ENCODE results near the gene ETS2. TPM values are rescaled to one million over a fixed set of nuclear protein-coding genes. Genes with fewer than 3 reads are reported as not detected.

The ETS2 gene
- total RNA-seq, 3 donors from 2014 or later (not counting 1 experiment from before 2014, with no cell fraction given), result 10.6 to 36.9 (median 18.5) TPM

GRCh38 chr21:38857152-38857825, 51.6 kb downstream of the ETS2 start:
- TF ChIP-seq CTCF (IDR thresholded peaks at IDR 0.05), result no peak
- Histone ChIP-seq H3K27me3 (ENCODE audit: control insufficient read depth, insufficient read depth, low read length) (no peaks in the 10 kb centered on the region), H3K27ac (ENCODE audit: low read length) (no peak overlapping the region), H3K9me3 (ENCODE audit: control insufficient read depth, insufficient read depth, low read length) (no peaks in the 10 kb centered on the region), H3K4me3 (ENCODE audit: low read length) (no peak overlapping the region), H3K4me1 (ENCODE audit: control insufficient read depth, insufficient read depth, low read length) (peaks cover 6% of the 10 kb centered on the region), H3K36me3 (ENCODE audit: control insufficient read depth, insufficient read depth, low read length) (no peaks in the 10 kb centered on the region)
- Mint-ChIP-seq H3K36me3 (no peaks in the 10 kb centered on the region), H3K9me3 (no peaks in the 10 kb centered on the region), H3K4me3 (no peak overlapping the region), H3K27me3 (ENCODE audit: low read depth in 2 of 2) (peaks cover 26 to 49% of the 10 kb centered on the region in 2 donors), H3K27ac (no peak overlapping the region), H3K4me1 (no peaks in the 10 kb centered on the region)
- DNase-seq (no peak), ATAC-seq (no peak)
- WGBS (ENCODE audit: insufficient coverage), result 87% methylated on average over 8 of the region's 8 CpGs
- intact Hi-C loops (cut with micrococcal nuclease), result no loop called here

- Mint-ChIP-seq H3K9me3 (no peaks in the 10 kb centered on the region), H3K27me3 (ENCODE audit: low read depth in 2 of 2) (peaks cover 28 to 42% of the 10 kb centered on the region in 2 donors), H3K4me1 (no peaks in the 10 kb centered on the region), H3K36me3 (no peaks in the 10 kb centered on the region), H3K4me3 (no peak overlapping the region), H3K27ac (no peak overlapping the region)
- DNase-seq (no peak), ATAC-seq (no peak)
- intact Hi-C loops (cut with micrococcal nuclease), result no loop called here
- Histone ChIP-seq H3K27ac (ENCODE audit: low read length) (no peak overlapping the region), H3K27me3 (ENCODE audit: control insufficient read depth, insufficient read depth, low read length) (no peaks in the 10 kb centered on the region), H3K4me1 (ENCODE audit: control insufficient read depth, insufficient read depth, low read length) (peaks cover 12% of the 10 kb centered on the region), H3K4me3 (ENCODE audit: low read length) (no peak overlapping the region), H3K9me3 (ENCODE audit: control insufficient read depth, insufficient read depth, low read length) (no peaks in the 10 kb centered on the region), H3K36me3 (ENCODE audit: control insufficient read depth, insufficient read depth, low read length) (no peaks in the 10 kb centered on the region)
- no peak for TF ChIP-seq CTCF (IDR thresholded peaks at IDR 0.05)
- 80% methylated on average over 8 of the region's 8 CpGs for WGBS (ENCODE audit: insufficient coverage)
Observed at GRCh38 chr21:38858026-38858811, 52.5 kb downstream of the ETS2 start.

- intact Hi-C loops (cut with micrococcal nuclease), result no loop called here
- no peaks in the 10 kb centered on the region for H3K9me3 Mint-ChIP-seq
- ATAC-seq, result no peak
- H3K4me1 ChIP-seq (ENCODE audit: control insufficient read depth, insufficient read depth, low read length), result peaks cover 12% of the 10 kb centered on the region
- H3K27me3 Mint-ChIP-seq (ENCODE audit: low read depth in 2 of 2), result peaks cover 29 to 44% of the 10 kb centered on the region in 2 donors
- H3K36me3 ChIP-seq (ENCODE audit: control insufficient read depth, insufficient read depth, low read length), result no peaks in the 10 kb centered on the region
- H3K27me3 ChIP-seq (ENCODE audit: control insufficient read depth, insufficient read depth, low read length), result no peaks in the 10 kb centered on the region
- H3K9me3 ChIP-seq (ENCODE audit: control insufficient read depth, insufficient read depth, low read length), result no peaks in the 10 kb centered on the region
- WGBS (ENCODE audit: insufficient coverage), result 86% methylated on average over 1 of the region's 1 CpG
- no peak overlapping the region for H3K27ac ChIP-seq (ENCODE audit: low read length)
- H3K4me3 Mint-ChIP-seq, result no peak overlapping the region
- no peaks in the 10 kb centered on the region for H3K36me3 Mint-ChIP-seq
- DNase-seq, result no peak
- no peaks in the 10 kb centered on the region for H3K4me1 Mint-ChIP-seq
- H3K27ac Mint-ChIP-seq, result no peak overlapping the region
- H3K4me3 ChIP-seq (ENCODE audit: low read length), result no peak overlapping the region
- TF ChIP-seq CTCF (IDR thresholded peaks at IDR 0.05), result no peak
Observed at GRCh38 chr21:38858812-38859205, 53.1 kb downstream of the ETS2 start.
